HCT116 (cell line): ENCODE measurements around the gene LRP2. TPM values are rescaled to one million over a fixed set of nuclear protein-coding genes. Genes with fewer than 3 reads are reported as not detected.

ENCODE experiments used
- ATAC-seq: fragments of 200-7000 bp; cut with Tn5 transposase; 2 replicates; pipeline ENCODE4 v1.9.1; 2020; ENCODE audit warnings: mild to moderate bottlenecking, moderate library complexity
- BruUV-seq: library from RNA; stranded (reverse); fragments of 400-500 nt; replicated peaks from 2 replicates; lab custom pipeline; 2021; lab: Mats Ljungman, UMichigan
- CTCF ChIA-PET: fragments of 300-600 bp; sonication (Branson Sonifier 250); formaldehyde crosslinking; loops from one replicate; lab custom pipeline; 2021; ENCODE audit warnings: antibody characterized with exemption; lab: Charles Lee
- POLR2A ChIA-PET: fragments of 300-600, 350-600 bp; sonication (Branson Sonifier 250); formaldehyde crosslinking; loops from one replicate; lab custom pipeline; 2021; ENCODE audit warnings: antibody characterized with exemption; lab: Charles Lee
- RAD21 ChIA-PET, 2 experiments: fragments of 300-600 bp; sonication (Branson Sonifier 250); formaldehyde crosslinking; loops; one replicate each; lab custom pipeline; 2023; ENCODE audit warnings: low total read pairs in 2 of 2; ENCODE audit not compliant: uncharacterized antibody in 2 of 2, unreplicated experiment in 2 of 2, low non-redundant PET in 1 of 2; lab: Charles Lee
- DNase-seq: peaks from one replicate; pipeline ENCODE4 v3.0.0-alpha.2; 2010; ENCODE audit warnings: low read depth, low spot score
- H2AFZ ChIP-seq: fragments of 200-600 bp; shearing (Covaris generic), sonication (generic); 2 replicates; pipeline ENCODE4 v1.6.1; 2017; ENCODE audit warnings: low read depth, mixed run types, mixed read lengths, antibody characterized with exemption, low read length; ENCODE audit not compliant: poor library complexity, severe bottlenecking
- H3K27ac ChIP-seq: 2 replicates; pipeline ENCODE4 v1.5.1; 2012; ENCODE audit warnings: low read depth, low read length
- H3K27me3 ChIP-seq: fragments of 200-600 bp; sonication (generic); 2 replicates; pipeline ENCODE4 v1.6.1; 2016; ENCODE audit warnings: mixed run types, low read length, mixed read lengths; ENCODE audit not compliant: insufficient read depth
- H3K36me3 ChIP-seq, 2 experiments: fragments of 200-500 bp in 1 of 2; fragments of 200-600 bp in 1 of 2; sonication (Bioruptor generic) in 1 of 2; sonication (generic) in 1 of 2; 2 replicates each; pipeline versions ENCODE4 v1.5.1 to v1.6.1; 2014 to 2016; ENCODE audit warnings: low read length in 2 of 2, inconsistent platforms in 1 of 2, mixed read lengths in 1 of 2, mixed run types in 1 of 2; ENCODE audit not compliant: insufficient read depth in 2 of 2, control insufficient read depth in 1 of 2
- H3K4me1 ChIP-seq, 2 experiments: fragments of 200-600 bp in 1 of 2; sonication (generic) in 1 of 2; 2 replicates each; pipeline versions ENCODE4 v1.5.1 to v1.6.1; 2012 to 2017; ENCODE audit warnings: low read length in 2 of 2, inconsistent platforms in 1 of 2, mild to moderate bottlenecking in 1 of 2, mixed read lengths in 1 of 2, mixed run types in 1 of 2, moderate library complexity in 1 of 2; ENCODE audit not compliant: insufficient read depth in 2 of 2, control insufficient read depth in 1 of 2
- H3K4me2 ChIP-seq: fragments of 200-600 bp; sonication (generic); 2 replicates; pipeline ENCODE4 v1.6.1; 2017; ENCODE audit warnings: mixed run types, low read length, mixed read lengths
- H3K4me3 ChIP-seq, 2 experiments: fragments of 200-600 bp in 1 of 2; sonication (generic) in 1 of 2; replicated peaks in 1 of 2; 2 replicates each; pipeline ENCODE4 v1.5.1; 2011 to 2016; ENCODE audit warnings: low read length in 2 of 2, control low read depth in 1 of 2, low read depth in 1 of 2, mild to moderate bottlenecking in 1 of 2, mixed read lengths in 1 of 2, mixed run types in 1 of 2
- H3K79me2 ChIP-seq: fragments of 200-600 bp; sonication (generic); 2 replicates; pipeline ENCODE4 v1.6.1; 2017; ENCODE audit warnings: mild to moderate bottlenecking, mixed run types, low read length, moderate library complexity, mixed read lengths; ENCODE audit not compliant: insufficient read depth
- H3K9ac ChIP-seq: fragments of 200-600 bp; sonication (generic); 2 replicates; pipeline ENCODE4 v1.6.1; 2016; ENCODE audit warnings: low read length, mixed read lengths
- H3K9me2 ChIP-seq: fragments of 200-600 bp; sonication (generic), shearing (Covaris generic); 2 replicates; pipeline ENCODE4 v1.6.1; 2017; ENCODE audit warnings: mixed run types, mild to moderate bottlenecking, moderate library complexity; ENCODE audit not compliant: insufficient read depth
- H3K9me3 ChIP-seq, 2 experiments: fragments of 200-500 bp in 1 of 2; fragments of 200-600 bp in 1 of 2; sonication (Bioruptor generic) in 1 of 2; sonication (generic) in 1 of 2; 2 replicates each; pipeline ENCODE4 v1.6.1; 2014 to 2017; ENCODE audit warnings: low read length in 2 of 2, mixed read lengths in 2 of 2, inconsistent platforms in 1 of 2, low read depth in 1 of 2, mild to moderate bottlenecking in 1 of 2, mixed run types in 1 of 2, moderate library complexity in 1 of 2; ENCODE audit not compliant: control insufficient read depth in 1 of 2, insufficient read depth in 1 of 2
- H4K20me1 ChIP-seq: fragments of 200-600 bp; sonication (generic), shearing (Covaris generic); 2 replicates; pipeline ENCODE4 v1.6.1; 2017; ENCODE audit warnings: mixed run types, mild to moderate bottlenecking, moderate library complexity; ENCODE audit not compliant: insufficient read depth
- ATF3 ChIP-seq: IDR thresholded peaks from 2 replicates; pipeline ENCODE4 v1.6.1; 2012
- CBX3 ChIP-seq: IDR thresholded peaks from 2 replicates; pipeline ENCODE4 v1.6.1; 2012; ENCODE audit warnings: low read depth
- CEBPB ChIP-seq: IDR thresholded peaks from 2 replicates; pipeline ENCODE4 v1.6.1; 2012; ENCODE audit warnings: low read depth
- CTCF ChIP-seq, 3 experiments: fragments of 200-600 bp in 1 of 3; sonication (generic) in 1 of 3; IDR thresholded peaks in 2 of 3; conservative IDR thresholded peaks in 1 of 3; 2 replicates each; pipeline ENCODE4 v1.5.1; 2012 to 2017; ENCODE audit warnings: low read depth in 2 of 3, low read length in 2 of 3, antibody characterized with exemption in 1 of 3, borderline replicate concordance in 1 of 3, control low read depth in 1 of 3, mild to moderate bottlenecking in 1 of 3, mixed read lengths in 1 of 3, mixed run types in 1 of 3, moderate library complexity in 1 of 3; ENCODE audit not compliant: insufficient read depth in 1 of 3
- ELF1 ChIP-seq: IDR thresholded peaks from 2 replicates; pipeline ENCODE4 v1.6.1; 2012; ENCODE audit warnings: low read depth, borderline replicate concordance
- EZH2phosphoT487 ChIP-seq: fragments of 200-600 bp; IDR thresholded peaks from 2 replicates; pipeline ENCODE4 v1.6.1; 2018; ENCODE audit warnings: antibody characterized with exemption, borderline replicate concordance
- FOSL1 ChIP-seq: IDR thresholded peaks from 2 replicates; pipeline ENCODE4 v1.6.1; 2012; ENCODE audit warnings: low read depth
- JUND ChIP-seq: IDR thresholded peaks from 2 replicates; pipeline ENCODE4 v1.6.1; 2012
- POLR2A ChIP-seq: IDR thresholded peaks from 2 replicates; pipeline ENCODE4 v1.7.0; 2011; ENCODE audit warnings: borderline replicate concordance; ENCODE audit not compliant: insufficient read depth, insufficient read length; ENCODE audit errors: extremely low read depth
- POLR2AphosphoS5 ChIP-seq: IDR thresholded peaks from 2 replicates; pipeline ENCODE4 v1.6.1; 2011; ENCODE audit warnings: mild to moderate bottlenecking, low read depth, low read length, moderate library complexity
- RAD21 ChIP-seq: IDR thresholded peaks from 2 replicates; pipeline ENCODE4 v1.6.1; 2012; ENCODE audit warnings: low read depth, mild to moderate bottlenecking
- REST ChIP-seq: IDR thresholded peaks from 2 replicates; pipeline ENCODE4 v1.6.1; 2012; ENCODE audit warnings: low read depth
- SIN3A ChIP-seq: IDR thresholded peaks from 2 replicates; pipeline ENCODE4 v1.6.1; 2012; ENCODE audit warnings: low read depth
- SP1 ChIP-seq: IDR thresholded peaks from 2 replicates; pipeline ENCODE4 v1.6.1; 2012; ENCODE audit warnings: low read depth
- SRF ChIP-seq: IDR thresholded peaks from 2 replicates; pipeline ENCODE4 v1.6.1; 2012; ENCODE audit warnings: low read depth
- TCF7L2 ChIP-seq: IDR thresholded peaks from 2 replicates; pipeline ENCODE4 v1.7.0; 2011; ENCODE audit warnings: borderline replicate concordance, inconsistent platforms; ENCODE audit not compliant: insufficient read depth, insufficient read length; ENCODE audit errors: extremely low read depth
- YY1 ChIP-seq: IDR thresholded peaks from 2 replicates; pipeline ENCODE4 v1.6.1; 2011; ENCODE audit warnings: low read length, low read depth, moderate library complexity, mild to moderate bottlenecking; ENCODE audit not compliant: insufficient replicate concordance; ENCODE audit errors: extremely low read depth
- ZFX ChIP-seq: fragments of 450-650 bp; IDR thresholded peaks from 2 replicates; pipeline ENCODE4 v1.6.1; 2017
- ZNF274 ChIP-seq: fragments of 200-500 bp; sonication (Bioruptor generic); IDR thresholded peaks from 2 replicates; pipeline ENCODE4 v1.6.1; 2014; ENCODE audit warnings: mild to moderate bottlenecking, low read depth, low read length, inconsistent platforms
- intact Hi-C: fragments of 100-400 bp; cut with micrococcal nuclease; formaldehyde crosslinking; loops from 2 replicates; pipeline ENCODE4 v1.10.0; 2022
- total RNA-seq: library from RNA; stranded (reverse); gene quantifications from one replicate; pipeline ENCODE4 v1.2.1, GENCODE V29; 2021; ENCODE audit not compliant: unreplicated experiment

The LRP2 gene
- total RNA-seq, 1 experiment from 2014 or later, result 0.20 TPM

GRCh38 chr2:169173876-169174275 lies 188.5 kb downstream of the LRP2 start:
- no peak overlapping the region for H2AFZ ChIP-seq
- no peaks in the 10 kb centered on the region for H3K4me1 ChIP-seq
- H3K4me2 ChIP-seq, result no peak overlapping the region
- TF ChIP-seq FOSL1, result no peak
- no peak for TF ChIP-seq ELF1
- no peak for TF ChIP-seq RAD21
- no peak for TF ChIP-seq TCF7L2
- no peak for TF ChIP-seq ZNF274
- no peak for TF ChIP-seq EZH2phosphoT487
- no peak for TF ChIP-seq REST
- TF ChIP-seq POLR2AphosphoS5, result no peak
- no peak for TF ChIP-seq YY1
- no peak for TF ChIP-seq ZFX
- no peak for TF ChIP-seq JUND
- no peak for TF ChIP-seq CTCF (IDR thresholded peaks at IDR 0.05 in 2 of 3, conservative IDR thresholded peaks at IDR 0.05 in 1 of 3; ENCODE audit: borderline replicate concordance in 1 of 3, insufficient read depth in 1 of 3, low read depth in 2 of 3, low read length in 2 of 3)
- TF ChIP-seq CBX3, result no peak
- TF ChIP-seq POLR2A, result no peak
- no peak for TF ChIP-seq SRF
- no peak for TF ChIP-seq SP1
- TF ChIP-seq SIN3A, result no peak
- no peak for TF ChIP-seq ATF3
- no peak for TF ChIP-seq CEBPB
- no peaks in the 10 kb centered on the region for H3K9me2 ChIP-seq
- H4K20me1 ChIP-seq, result no peaks in the 10 kb centered on the region
- no peaks in the 10 kb centered on the region for H3K36me3 ChIP-seq
- RAD21 ChIA-PET, result no interaction called here
- H3K9ac ChIP-seq, result no peak overlapping the region
- H3K4me3 ChIP-seq, result no peak overlapping the region
- H3K27me3 ChIP-seq, result no peaks in the 10 kb centered on the region
- H3K9me3 ChIP-seq, result no peaks in the 10 kb centered on the region
- no peak for ATAC-seq
- BruUV-seq, result no TSS peak
- intact Hi-C loops, result no loop called here
- DNase-seq, result no peak
- H3K27ac ChIP-seq, result no peak overlapping the region
- CTCF ChIA-PET, result no interaction called here
- POLR2A ChIA-PET, result no interaction called here
- H3K79me2 ChIP-seq, result no peaks in the 10 kb centered on the region
